Liver (tissue), 10 donors: ENCODE measurements around the gene LONRF2. TPM values are rescaled to one million over a fixed set of nuclear protein-coding genes. Genes with fewer than 3 reads are reported as not detected.

Experiments used
- DNase-seq: peaks from one replicate; pipeline ENCODE4 v3.0.0-alpha.2; 2017; ENCODE audit warnings: low spot score
- H3K27ac ChIP-seq, 2 donors: one replicate each; pipeline ENCODE4 v1.7.0; 2013; ENCODE audit warnings: inconsistent platforms in 2 of 2, low read length in 2 of 2, control low read depth in 1 of 2, low read depth in 1 of 2, mild to moderate bottlenecking in 1 of 2
- H3K27me3 ChIP-seq, 4 donors: one replicate each; pipeline versions ENCODE4 v1.6.1 to v1.7.0; 2013; ENCODE audit warnings: low read length in 3 of 4, inconsistent platforms in 1 of 4, mild to moderate bottlenecking in 1 of 4, moderate library complexity in 1 of 4; ENCODE audit not compliant: control insufficient read depth in 4 of 4, insufficient read depth in 4 of 4
- H3K36me3 ChIP-seq, 4 donors: one replicate each; pipeline versions ENCODE4 v1.6.1 to v1.7.0; 2013; ENCODE audit warnings: low read length in 3 of 4, mild to moderate bottlenecking in 3 of 4, low read depth in 1 of 4, moderate library complexity in 1 of 4; ENCODE audit not compliant: control insufficient read depth in 4 of 4, insufficient read depth in 3 of 4
- H3K4me1 ChIP-seq, 4 donors: one replicate each; pipeline versions ENCODE4 v1.6.1 to v1.7.0; 2013; ENCODE audit warnings: low read length in 3 of 4, mild to moderate bottlenecking in 3 of 4, moderate library complexity in 1 of 4; ENCODE audit not compliant: control insufficient read depth in 4 of 4, insufficient read depth in 4 of 4
- H3K4me3 ChIP-seq, 3 donors: one replicate each; pipeline versions ENCODE4 v1.6.1 to v1.7.0; 2013; ENCODE audit warnings: low read length in 3 of 3, control low read depth in 1 of 3, low read depth in 1 of 3, mild to moderate bottlenecking in 1 of 3
- H3K9ac ChIP-seq, 2 donors: one replicate each; pipeline ENCODE4 v1.7.0; 2013; ENCODE audit warnings: low read length in 2 of 2, mild to moderate bottlenecking in 2 of 2, moderate library complexity in 2 of 2, control low read depth in 1 of 2, low read depth in 1 of 2
- H3K9me3 ChIP-seq, 4 donors: one replicate each; pipeline versions ENCODE4 v1.6.1 to v1.7.0; 2013; ENCODE audit warnings: low read length in 3 of 4; ENCODE audit not compliant: control insufficient read depth in 4 of 4
- ATF3 ChIP-seq: IDR thresholded peaks from 2 replicates; pipeline ENCODE4 v1.6.1; 2016; ENCODE audit warnings: antibody characterized with exemption
- CTCF ChIP-seq: fragments of 150-350 bp; IDR thresholded peaks from 2 replicates; pipeline ENCODE4 v1.5.1; 2017; ENCODE audit warnings: improper control_type of control experiment, low read depth, low read length; ENCODE audit not compliant: missing input control
- EGR1 ChIP-seq, 2 donors: IDR thresholded peaks; 2 replicates each; pipeline ENCODE4 v1.6.1; 2016 to 2018; ENCODE audit warnings: antibody characterized with exemption in 2 of 2, low read depth in 2 of 2
- FOXA2 ChIP-seq: IDR thresholded peaks from 2 replicates; pipeline ENCODE4 v1.6.1; 2016; ENCODE audit warnings: antibody characterized with exemption
- NR2F2 ChIP-seq: IDR thresholded peaks from 2 replicates; pipeline ENCODE4 v1.6.1; 2016; ENCODE audit warnings: antibody characterized with exemption
- RXRA ChIP-seq, 2 donors: IDR thresholded peaks; 2 replicates each; pipeline ENCODE4 v1.6.1; 2017 to 2018; ENCODE audit warnings: antibody characterized with exemption in 2 of 2, mild to moderate bottlenecking in 1 of 2
- WGBS: extraction: QIAGEN DNeasy Blood & Tissue Kit; methylation state at CpG from one replicate; pipeline ENCODE4 v1.1.7; 2013; 5-methylcytosine and 5-hydroxymethylcytosine counted together
- polyA plus RNA-seq, 2 donors: library from polyadenylated mRNA; stranded (reverse) in 1 of 2; unstranded in 1 of 2; fragments of 200-250 nt in 1 of 2; fragments of >200 nt in 1 of 2; fragmentation: Nextera tagmentation in 1 of 2; extraction: Ambion mirVana in 1 of 2; gene quantifications; one replicate each; pipeline versions ENCODE4 v1.2.1 to v1.2.3, GENCODE V29; 2013 to 2015
- small RNA-seq: library from RNA; depleted of rRNA; stranded (forward); fragments of <200 nt; gene quantifications from one replicate; pipeline ENCODE3, GENCODE V24; 2014
- total RNA-seq, 2 donors: library from RNA; depleted of rRNA; stranded (reverse); fragments of >200 nt; gene quantifications; one replicate each; pipeline ENCODE4 v1.2.3, GENCODE V29; 2014
- donor health status: healthy.
- donor health status: healthy.
- donor health status: healthy.
- donor health status: healthy.
- donor health status: healthy.

Gene LONRF2
- total and polyA plus RNA-seq, 4 donors, result 0.06 to 3.7 (median 0.24) TPM

- no peak overlapping the region for H3K9ac ChIP-seq
- 93% methylated on average over 6 of the region's 6 CpGs for WGBS
- H3K27me3 ChIP-seq, result no peaks in the 10 kb centered on the region
- no peak for DNase-seq
- TF ChIP-seq ATF3, result no peak
- TF ChIP-seq CTCF, result no peak
- no peak for TF ChIP-seq RXRA (IDR thresholded peaks at IDR 0.05)
- TF ChIP-seq NR2F2, result no peak
- no peak for TF ChIP-seq EGR1 (IDR thresholded peaks at IDR 0.05; ENCODE audit: low read depth in 2 of 2)
- no peak for TF ChIP-seq FOXA2
- H3K4me3 ChIP-seq, result no peak overlapping the region
- H3K36me3 ChIP-seq, result no peaks in the 10 kb centered on the region
- no peaks in the 10 kb centered on the region for H3K9me3 ChIP-seq
- no peaks in the 10 kb centered on the region for H3K4me1 ChIP-seq
- no peak overlapping the region for H3K27ac ChIP-seq
Observed at GRCh38 chr2:100223502-100223901, 98.8 kb downstream of the LONRF2 start.

Small RNA genes lying within 50 kb of the gene (small RNA-seq; reads per million reads assigned to genes)
- not detected for gene AC012493.2

Other genes with a start within 250 kb of the LONRF2 start
- gene AFF3, start 179.9 kb downstream of the LONRF2 start, total RNA-seq, result 1 to 10 TPM; 3.5 to 5.3 TPM
- gene AFF3, start 179.9 kb downstream of the LONRF2 start, polyA plus RNA-seq, result 1 to 10 TPM in 1 of 2 donors, under 1 TPM in 1; 0.48 to 1.1 TPM
- 1 to 10 TPM; 1.5 to 5.2 TPM for gene CHST10, start 95.2 kb upstream of the LONRF2 start, total RNA-seq
- under 1 TPM; 0.11 to 0.47 TPM for gene CHST10, start 95.2 kb upstream of the LONRF2 start, polyA plus RNA-seq
- gene NMS, start 148.0 kb upstream of the LONRF2 start, total RNA-seq, result not detected
- gene NMS, start 148.0 kb upstream of the LONRF2 start, polyA plus RNA-seq, result not detected
- 1 to 10 TPM; 4.2 to 5.0 TPM for gene PDCL3, start 240.5 kb upstream of the LONRF2 start, total RNA-seq
- gene PDCL3, start 240.5 kb upstream of the LONRF2 start, polyA plus RNA-seq, result 10 to 100 TPM in 1 of 2 donors, 1 to 10 TPM in 1; 8.9 to 12.3 TPM